Measurements from ENCODE around the gene TMPRSS11A.

DNA sequence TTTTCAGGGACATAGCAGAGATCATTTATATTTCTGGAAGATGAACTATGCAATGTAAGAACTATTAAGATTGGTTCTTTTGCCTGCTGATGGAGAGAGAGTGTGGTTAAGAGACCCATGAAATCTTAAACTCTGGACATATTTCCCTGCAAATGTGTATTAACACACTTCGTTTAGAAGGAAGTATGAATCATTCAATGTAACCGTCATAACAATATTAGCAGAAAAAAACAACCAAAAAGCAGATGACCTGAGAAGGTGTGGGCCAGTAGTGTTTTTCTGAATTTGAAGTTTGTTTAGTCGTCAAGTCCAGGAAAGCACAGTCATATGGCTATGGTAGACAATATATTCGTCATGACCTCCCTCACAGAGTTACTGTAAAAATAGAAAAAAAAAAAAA is 77.0 kb downstream of the TMPRSS11A start:
- TF ChIP-seq EP300 (IDR thresholded peaks at IDR 0.05): no peak
- no peak for TF ChIP-seq POLR2A (IDR thresholded peaks at IDR 0.05)
- TF ChIP-seq, protein P1, sequence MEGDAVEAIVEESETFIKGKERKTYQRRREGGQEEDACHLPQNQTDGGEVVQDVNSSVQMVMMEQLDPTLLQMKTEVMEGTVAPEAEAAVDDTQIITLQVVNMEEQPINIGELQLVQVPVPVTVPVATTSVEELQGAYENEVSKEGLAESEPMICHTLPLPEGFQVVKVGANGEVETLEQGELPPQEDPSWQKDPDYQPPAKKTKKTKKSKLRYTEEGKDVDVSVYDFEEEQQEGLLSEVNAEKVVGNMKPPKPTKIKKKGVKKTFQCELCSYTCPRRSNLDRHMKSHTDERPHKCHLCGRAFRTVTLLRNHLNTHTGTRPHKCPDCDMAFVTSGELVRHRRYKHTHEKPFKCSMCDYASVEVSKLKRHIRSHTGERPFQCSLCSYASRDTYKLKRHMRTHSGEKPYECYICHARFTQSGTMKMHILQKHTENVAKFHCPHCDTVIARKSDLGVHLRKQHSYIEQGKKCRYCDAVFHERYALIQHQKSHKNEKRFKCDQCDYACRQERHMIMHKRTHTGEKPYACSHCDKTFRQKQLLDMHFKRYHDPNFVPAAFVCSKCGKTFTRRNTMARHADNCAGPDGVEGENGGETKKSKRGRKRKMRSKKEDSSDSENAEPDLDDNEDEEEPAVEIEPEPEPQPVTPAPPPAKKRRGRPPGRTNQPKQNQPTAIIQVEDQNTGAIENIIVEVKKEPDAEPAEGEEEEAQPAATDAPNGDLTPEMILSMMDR (IDR thresholded peaks at IDR 0.05): no peak
